Activated CD4-positive, alpha-beta T cell treated with anti-CD3 and anti-CD28 coated beads for 36 hours (primary cell): ENCODE data around the gene ALDH3A1. TPM values are rescaled to one million over a fixed set of nuclear protein-coding genes. Genes with fewer than 3 reads are reported as not detected.

ENCODE experiments used
- ATAC-seq: fragments of 200-7000 bp; cut with Tn5 transposase; one replicate; pipeline ENCODE4 v1.10.0; 2021; ENCODE audit warnings: mild to moderate bottlenecking, moderate library complexity
- CTCF ChIA-PET: fragments of 350-600 bp; sonication (Branson Sonifier 250); formaldehyde crosslinking; loops from one replicate; lab custom pipeline; 2021; ENCODE audit warnings: antibody characterized with exemption; lab: Charles Lee
- POLR2A ChIA-PET: fragments of 350-600 bp; sonication (Branson Sonifier 250); formaldehyde crosslinking; loops from one replicate; lab custom pipeline; 2021; ENCODE audit warnings: antibody characterized with exemption, inconsistent platforms; lab: Charles Lee
- DNase-seq: peaks from one replicate; pipeline ENCODE4 v3.0.0-alpha.2; 2020
- H3K27ac Mint-ChIP-seq: one replicate; pipeline ENCODE4 v1.8.0; 2021; ENCODE audit warnings: mixed read lengths
- H3K27me3 Mint-ChIP-seq: one replicate; pipeline ENCODE4 v1.8.0; 2021; ENCODE audit warnings: mixed read lengths
- H3K36me3 Mint-ChIP-seq: one replicate; pipeline ENCODE4 v1.8.0; 2021; ENCODE audit warnings: low read depth, mixed read lengths
- H3K4me1 Mint-ChIP-seq: one replicate; pipeline ENCODE4 v1.8.0; 2021; ENCODE audit warnings: mixed read lengths
- H3K4me3 Mint-ChIP-seq: one replicate; pipeline ENCODE4 v1.8.0; 2021; ENCODE audit warnings: mild to moderate bottlenecking, moderate library complexity, mixed read lengths
- H3K9me3 Mint-ChIP-seq: one replicate; pipeline ENCODE4 v1.8.0; 2021; ENCODE audit warnings: low read depth, mixed read lengths
- intact Hi-C, 2 experiments: fragments of 100-400 bp; cut with DNase I in 1 of 2; cut with micrococcal nuclease in 1 of 2; formaldehyde crosslinking; loops; one replicate each; pipeline versions ENCODE4 v1.14.2 to v1.15.1; 2022 to 2024; cut with DNase I, micrococcal nuclease
- total RNA-seq, 2 experiments: library from RNA; stranded (reverse); gene quantifications; one replicate each; pipeline ENCODE4 v1.2.3, GENCODE V29; 2021

ALDH3A1 gene
- total RNA-seq, 2 experiments from 2014 or later: not detected

GRCh38 chr17:19740933-19741332, 7.2 kb downstream of the ALDH3A1 start:
- no peak for DNase-seq
- Mint-ChIP-seq H3K27ac (no peak overlapping the region), H3K4me1 (peaks cover 8% of the 10 kb centered on the region)

DNA sequence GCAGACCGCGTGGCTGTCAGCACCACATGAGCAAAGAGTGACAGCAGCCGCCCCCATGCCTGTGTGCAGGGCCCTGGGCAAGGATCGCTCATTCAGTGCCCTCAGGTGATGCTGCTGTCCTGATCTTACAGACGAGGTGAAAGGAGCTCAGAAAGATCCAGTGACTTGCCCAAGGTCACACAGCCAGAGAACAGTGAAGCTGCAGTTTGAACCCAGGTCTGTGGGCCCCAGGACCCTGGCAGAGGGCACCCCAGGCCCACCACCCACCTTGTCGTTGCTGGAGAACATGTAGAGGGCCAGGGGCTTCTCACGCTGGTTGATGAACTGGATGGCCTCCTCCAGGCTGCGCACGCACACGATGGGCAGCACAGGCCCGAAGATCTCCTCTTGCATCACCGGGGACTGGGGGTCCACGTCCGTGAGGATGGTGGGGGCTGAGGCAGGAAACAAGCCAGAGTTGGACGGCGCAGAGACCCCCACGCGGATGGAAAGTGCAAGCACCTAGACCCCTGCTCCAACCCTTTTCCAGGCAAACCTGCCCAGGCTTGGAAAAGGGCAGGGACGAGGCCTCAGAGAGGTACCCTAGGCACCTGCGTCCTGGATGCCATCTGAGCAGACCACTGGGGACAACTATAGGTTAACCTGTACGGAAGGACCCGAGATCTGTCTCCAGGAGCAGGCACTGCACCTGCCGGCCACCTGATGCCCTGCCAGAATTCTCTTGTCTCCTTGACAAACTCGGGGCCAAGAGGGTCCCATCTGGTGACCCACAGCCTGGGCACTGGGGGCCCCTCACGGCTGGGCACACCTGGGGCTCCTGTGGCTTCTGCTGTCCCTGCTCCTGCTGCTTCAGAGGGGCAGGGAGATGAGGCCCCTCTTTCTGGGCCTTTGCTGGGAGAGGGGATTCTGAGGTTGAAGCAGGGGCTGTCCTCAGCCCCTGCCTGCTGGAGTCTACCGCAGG, 8.6 kb downstream of the ALDH3A1 start:
- no peaks in the 10 kb centered on the region for H3K27me3 Mint-ChIP-seq
- POLR2A ChIA-PET: no interaction called here
- DNase-seq: no peak
- ATAC-seq: no peak
- no peak overlapping the region for H3K27ac Mint-ChIP-seq
- CTCF ChIA-PET: no interaction called here
- no peaks in the 10 kb centered on the region for H3K36me3 Mint-ChIP-seq
- peaks cover 2% of the 10 kb centered on the region for H3K4me1 Mint-ChIP-seq
- no peak overlapping the region for H3K4me3 Mint-ChIP-seq
- intact Hi-C loops: loop anchor here in 1 of 2 experiments (5.0 to 10.0 kb wide), 2 partner anchors 65 to 92 kb away; partner anchors contain the start of gene ALDH3A2
- H3K9me3 Mint-ChIP-seq: no peaks in the 10 kb centered on the region

More at GRCh38 chr17:19740933-19741332, 7.2 kb downstream of the ALDH3A1 start:
- Mint-ChIP-seq H3K27me3 (no peaks in the 10 kb centered on the region), H3K9me3 (no peaks in the 10 kb centered on the region), H3K4me3 (no peak overlapping the region), H3K36me3 (no peaks in the 10 kb centered on the region)
- intact Hi-C loops: loop anchor here in 1 of 2 experiments (5.0 to 10.0 kb wide), 2 partner anchors 64 to 94 kb away; partner anchors contain the start of gene ALDH3A2
- ChIA-PET CTCF (interaction anchor here (0.6 kb wide), 1 partner anchor 213 kb away, joined by 3 read pairs; no protein-coding TSS in a partner anchor), POLR2A (no interaction called here)
- ATAC-seq: no peak

DNA sequence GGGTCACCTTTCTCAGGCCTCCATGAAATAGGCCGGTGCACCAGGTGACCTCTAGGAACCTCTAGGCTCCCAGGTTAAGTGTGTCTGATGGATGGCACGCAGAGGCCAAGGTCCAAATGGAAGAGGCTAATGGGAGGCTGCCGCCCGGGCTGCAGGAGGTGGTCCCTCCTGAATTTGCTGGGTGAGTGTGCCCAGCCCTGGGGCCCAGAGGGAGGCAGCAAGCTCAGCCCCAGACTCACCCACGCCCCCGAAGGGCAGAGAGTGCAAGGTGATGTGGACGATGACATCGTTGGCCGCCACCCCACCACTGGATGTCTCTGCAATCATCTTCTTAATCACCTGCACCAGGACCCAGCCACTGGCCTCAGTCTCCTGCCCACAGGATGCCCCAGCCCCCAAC, 9.3 kb downstream of the ALDH3A1 start:
- H3K36me3 Mint-ChIP-seq: no peaks in the 10 kb centered on the region
- ATAC-seq (no peak), DNase-seq (no peak)
- POLR2A ChIA-PET: no interaction called here
- no peaks in the 10 kb centered on the region for H3K27me3 Mint-ChIP-seq
- CTCF ChIA-PET: no interaction called here
- no peaks in the 10 kb centered on the region for H3K9me3 Mint-ChIP-seq
- intact Hi-C loops: no loop called here
- H3K4me1 Mint-ChIP-seq: no peaks in the 10 kb centered on the region
- H3K4me3 Mint-ChIP-seq: no peak overlapping the region
- no peak overlapping the region for H3K27ac Mint-ChIP-seq

GRCh38 chr17:19738073-19738449, 10.0 kb downstream of the ALDH3A1 start:
- Mint-ChIP-seq H3K4me3 (no peak overlapping the region), H3K27me3 (no peaks in the 10 kb centered on the region), H3K9me3 (no peaks in the 10 kb centered on the region), H3K27ac (no peak overlapping the region), H3K36me3 (no peaks in the 10 kb centered on the region), H3K4me1 (no peaks in the 10 kb centered on the region)
- intact Hi-C loops: no loop called here
- CTCF ChIA-PET: no interaction called here
- POLR2A ChIA-PET: no interaction called here
- no peak for ATAC-seq
- no peak for DNase-seq

DNA sequence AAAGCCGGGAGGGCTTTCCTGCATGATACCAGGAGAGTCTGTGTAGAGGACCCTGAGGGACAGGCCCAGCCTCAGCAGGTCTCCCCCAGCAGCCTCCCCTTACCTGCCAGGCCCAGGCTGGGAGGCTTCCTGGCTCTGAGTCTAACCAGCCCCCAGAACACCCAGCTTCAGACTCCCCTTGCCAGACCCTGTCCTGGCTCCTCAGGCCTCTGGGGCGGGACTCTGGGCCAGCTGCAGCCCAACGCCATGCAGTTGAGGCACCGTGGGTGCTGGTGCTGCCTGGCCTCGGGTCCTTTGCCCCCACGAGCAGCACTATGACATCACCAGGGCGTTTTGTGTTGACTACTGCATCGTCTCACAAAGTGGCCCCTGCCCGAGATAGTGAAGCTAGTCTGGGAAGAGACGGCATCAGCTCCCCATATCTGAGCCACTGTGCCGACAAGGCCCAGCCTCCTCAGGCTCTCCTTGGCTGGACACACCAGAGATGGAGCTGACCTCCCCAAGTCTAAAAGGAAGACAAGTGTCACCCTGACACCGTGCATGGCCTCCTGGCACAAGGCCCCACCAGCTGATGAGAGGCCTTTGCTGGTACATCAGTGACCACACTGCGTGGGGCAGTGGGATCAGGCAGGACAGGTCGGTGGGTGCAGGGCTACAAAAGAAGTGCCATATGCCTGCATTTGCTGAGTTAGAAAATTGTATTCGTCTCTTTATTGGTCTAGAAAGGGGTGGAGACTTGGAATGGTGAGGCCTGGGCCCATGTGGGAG, 10.6 kb downstream of the ALDH3A1 start:
- Mint-ChIP-seq H3K4me1 (no peaks in the 10 kb centered on the region), H3K4me3 (no peak overlapping the region), H3K9me3 (no peaks in the 10 kb centered on the region), H3K27ac (no peak overlapping the region), H3K36me3 (no peaks in the 10 kb centered on the region), H3K27me3 (no peaks in the 10 kb centered on the region)
- ChIA-PET POLR2A (no interaction called here), CTCF (no interaction called here)
- DNase-seq (no peak), ATAC-seq (no peak)
- intact Hi-C loops: no loop called here

DNA sequence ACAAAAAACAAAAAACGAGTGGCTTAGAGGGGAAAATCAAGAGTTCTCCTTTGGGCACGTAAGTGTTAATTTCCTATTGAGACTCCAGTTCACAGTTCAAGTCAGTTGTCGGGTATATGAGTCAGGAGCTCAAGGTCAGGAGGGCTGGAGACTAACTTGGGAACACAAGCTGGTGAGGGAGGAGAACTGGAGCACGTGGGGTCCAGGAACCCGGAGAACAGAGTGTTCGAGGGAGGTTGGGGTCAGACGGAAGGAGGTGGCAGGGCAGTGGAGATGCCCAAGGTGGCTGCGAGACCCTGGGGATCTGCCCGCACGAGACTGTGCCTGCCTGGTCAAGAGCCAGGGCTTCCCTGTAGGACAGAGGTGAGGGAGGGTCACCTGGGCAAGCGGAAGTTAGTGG, 12.0 kb downstream of the ALDH3A1 start:
- Mint-ChIP-seq H3K4me1 (no peaks in the 10 kb centered on the region), H3K27ac (no peak overlapping the region), H3K4me3 (no peak overlapping the region), H3K9me3 (no peaks in the 10 kb centered on the region), H3K36me3 (no peaks in the 10 kb centered on the region), H3K27me3 (no peaks in the 10 kb centered on the region)
- ChIA-PET CTCF (interaction anchor here (0.9 kb wide), 1 partner anchor 9 kb away, joined by 3 read pairs; no protein-coding TSS in a partner anchor), POLR2A (no interaction called here)
- intact Hi-C loops: no loop called here
- ATAC-seq (no peak), DNase-seq (no peak)

DNA sequence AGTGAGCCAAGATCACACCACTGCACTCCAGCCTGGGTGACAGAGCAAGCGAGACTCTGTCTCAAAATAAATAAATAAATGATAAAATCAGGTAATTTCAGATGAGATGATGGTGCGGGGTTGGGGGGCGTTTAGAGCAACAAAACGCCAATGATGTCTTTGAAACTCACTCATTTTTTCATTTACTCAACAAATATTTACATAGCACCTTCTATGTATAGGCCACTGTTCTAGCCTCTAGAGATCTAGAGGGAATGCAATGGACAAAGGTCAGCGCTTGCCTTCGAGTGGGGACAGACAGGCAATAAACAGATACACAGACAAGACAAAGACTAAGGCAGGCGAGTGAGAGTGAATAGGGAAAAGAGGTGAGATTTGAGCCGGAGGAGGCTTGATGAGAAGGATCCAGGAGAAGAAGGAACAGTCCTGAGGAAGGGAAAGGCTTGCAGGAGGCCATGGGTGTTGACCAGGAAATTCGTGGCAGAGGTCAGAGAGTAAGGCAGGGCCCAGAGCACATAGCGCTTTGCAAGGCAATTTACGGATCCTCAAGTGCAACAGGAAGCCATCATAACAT, 14.1 kb downstream of the ALDH3A1 start:
- ChIA-PET POLR2A (no interaction called here), CTCF (interaction anchor here (1.0 to 3.4 kb wide), 3 partner anchors 11 to 34 kb away, joined by 3 to 16 read pairs (median 4); no protein-coding TSS in a partner anchor)
- H3K36me3 Mint-ChIP-seq: no peaks in the 10 kb centered on the region
- no peaks in the 10 kb centered on the region for H3K4me1 Mint-ChIP-seq
- no peaks in the 10 kb centered on the region for H3K27me3 Mint-ChIP-seq
- no peak overlapping the region for H3K4me3 Mint-ChIP-seq
- intact Hi-C loops: no loop called here
- H3K27ac Mint-ChIP-seq: no peak overlapping the region
- DNase-seq (no peak), ATAC-seq (no peak)
- no peaks in the 10 kb centered on the region for H3K9me3 Mint-ChIP-seq

DNA sequence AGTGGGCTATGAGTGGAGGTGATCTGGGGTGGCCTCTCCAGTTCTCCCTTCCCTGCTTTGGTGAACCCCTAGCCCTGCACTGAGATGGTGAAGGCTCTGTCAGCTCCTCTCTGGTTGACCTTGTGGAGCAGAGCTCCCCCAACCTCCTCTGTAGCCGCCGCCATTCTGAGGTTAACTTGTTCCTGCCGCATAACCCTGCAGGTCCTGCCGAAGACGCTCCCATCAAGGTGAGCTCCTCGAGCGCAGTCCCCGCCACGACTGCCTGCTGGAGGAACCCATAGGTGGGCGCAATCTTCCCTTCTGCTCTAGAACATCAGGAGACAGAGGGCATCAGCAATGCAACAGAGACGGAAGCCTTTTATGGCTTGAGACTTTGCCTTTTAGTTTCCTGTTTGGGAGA, 16.5 kb downstream of the ALDH3A1 start:
- H3K4me3 Mint-ChIP-seq: no peak overlapping the region
- H3K9me3 Mint-ChIP-seq: no peaks in the 10 kb centered on the region
- H3K27ac Mint-ChIP-seq: no peak overlapping the region
- H3K27me3 Mint-ChIP-seq: no peaks in the 10 kb centered on the region
- POLR2A ChIA-PET: no interaction called here
- ATAC-seq (no peak), DNase-seq (no peak)
- intact Hi-C loops: no loop called here
- CTCF ChIA-PET: interaction anchor here (1.0 kb wide), 1 partner anchor 36 kb away, joined by 7 read pairs; no protein-coding TSS in a partner anchor
- no peaks in the 10 kb centered on the region for H3K36me3 Mint-ChIP-seq
- peaks cover 2% of the 10 kb centered on the region for H3K4me1 Mint-ChIP-seq

DNA sequence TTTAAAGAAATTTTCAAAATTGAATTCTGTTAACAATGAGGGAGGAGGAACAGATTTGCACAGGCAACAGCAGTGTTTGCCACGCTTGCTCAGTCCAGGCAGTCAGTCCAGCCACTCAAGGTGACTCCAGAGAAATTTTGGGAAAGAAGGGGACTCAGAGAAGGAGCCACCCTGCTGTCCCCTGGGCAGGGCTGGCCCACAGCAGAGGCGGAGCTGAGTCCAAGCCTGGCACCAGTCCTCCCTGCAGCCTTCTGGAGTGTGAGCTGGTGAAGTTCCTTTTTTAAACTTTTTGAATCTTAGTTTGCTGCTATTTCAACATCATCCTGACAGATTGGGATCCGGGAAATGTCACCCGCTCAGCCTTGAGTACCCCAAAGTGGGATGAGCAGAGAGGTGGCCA, 17.3 kb downstream of the ALDH3A1 start:
- intact Hi-C loops: no loop called here
- Mint-ChIP-seq H3K36me3 (no peaks in the 10 kb centered on the region), H3K27me3 (no peaks in the 10 kb centered on the region), H3K4me3 (no peak overlapping the region), H3K9me3 (no peaks in the 10 kb centered on the region), H3K27ac (no peak overlapping the region), H3K4me1 (peaks cover 3% of the 10 kb centered on the region)
- ChIA-PET CTCF (no interaction called here), POLR2A (no interaction called here)
- DNase-seq (no peak), ATAC-seq (no peak)

DNA sequence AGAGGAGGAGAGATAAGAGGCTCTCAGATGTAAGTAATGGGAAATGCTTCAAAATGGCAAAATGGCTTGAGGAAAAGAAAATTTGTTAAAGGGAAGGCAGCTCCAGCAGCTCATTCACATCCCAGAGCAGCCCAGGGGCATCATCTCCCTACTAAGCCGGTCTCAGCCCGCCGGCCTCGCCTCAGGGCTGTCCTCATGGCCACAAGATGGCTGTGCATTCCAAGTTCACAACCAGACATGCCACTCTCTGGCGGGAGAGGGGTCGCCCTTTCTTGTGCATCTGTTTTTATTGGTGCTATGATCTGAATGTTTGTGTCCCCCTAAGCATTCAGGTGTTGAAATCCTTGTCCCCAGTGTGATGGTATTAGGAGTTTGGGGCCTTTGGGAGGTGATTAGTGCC, 18.2 kb downstream of the ALDH3A1 start:
- POLR2A ChIA-PET: no interaction called here
- DNase-seq (no peak), ATAC-seq (no peak)
- Mint-ChIP-seq H3K27ac (no peak overlapping the region), H3K4me1 (peaks cover 11% of the 10 kb centered on the region), H3K27me3 (no peaks in the 10 kb centered on the region), H3K4me3 (no peak overlapping the region), H3K9me3 (no peaks in the 10 kb centered on the region), H3K36me3 (no peaks in the 10 kb centered on the region)
- intact Hi-C loops: no loop called here
- CTCF ChIA-PET: no interaction called here

DNA sequence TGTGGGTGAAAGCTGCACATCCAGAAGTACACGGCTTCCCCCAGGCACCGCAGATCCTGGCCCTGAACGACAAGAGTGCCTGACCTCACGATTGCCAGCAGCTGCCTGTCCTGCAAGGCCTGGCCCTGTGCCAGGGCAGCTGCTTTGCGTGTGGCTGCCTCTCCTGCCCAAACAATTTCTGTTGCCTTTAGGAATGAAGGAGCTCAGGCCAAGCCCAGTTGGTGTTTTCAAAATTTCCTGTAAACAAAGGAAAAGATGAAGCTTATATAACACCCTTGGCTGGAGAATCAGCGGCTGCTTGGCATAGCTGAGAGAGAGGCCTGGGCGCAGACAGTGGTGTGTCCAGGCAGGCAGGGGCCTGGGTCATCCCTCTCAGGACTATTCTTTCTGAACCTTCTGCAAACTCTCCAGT, 20.0 kb downstream of the ALDH3A1 start:
- ChIA-PET POLR2A (no interaction called here), CTCF (interaction anchor here (1.0 to 1.9 kb wide), 3 partner anchors 17 to 38 kb away, joined by 3 to 10 read pairs (median 3); no protein-coding TSS in a partner anchor)
- ATAC-seq (no peak), DNase-seq (no peak)
- Mint-ChIP-seq H3K27me3 (no peaks in the 10 kb centered on the region), H3K36me3 (no peaks in the 10 kb centered on the region), H3K27ac (no peak overlapping the region), H3K9me3 (no peaks in the 10 kb centered on the region), H3K4me3 (no peak overlapping the region), H3K4me1 (peaks cover 19% of the 10 kb centered on the region)
- intact Hi-C loops: no loop called here
